Right lobe of liver (tissue), 4 donors: Measurements from ENCODE around the gene TMEM175.

Experiments
- POLR2A ChIP-seq: fragments of 450-650 bp; IDR thresholded peaks from one replicate; pipeline ENCODE4 v1.6.1; 2017; ENCODE audit warnings: antibody characterized with exemption, mild to moderate bottlenecking
- TF ChIP-seq, protein P1 (sequence below), 4 donors: fragments of 200-600 bp in 3 of 4; fragments of 450-650 bp in 1 of 4; IDR thresholded peaks; one replicate each; pipeline versions ENCODE4 v1.5.1 to v1.8.0; 2016 to 2022; ENCODE audit warnings: antibody characterized with exemption in 4 of 4, mild to moderate bottlenecking in 2 of 4
- donor health status: DM: no; HTN: no; CAD: no.
- donor health status: DM: no; HTN: no; CAD: no.
- donor health status: DM: no; HTN: yes; CAD: no.

- TF ChIP-seq, protein P1, sequence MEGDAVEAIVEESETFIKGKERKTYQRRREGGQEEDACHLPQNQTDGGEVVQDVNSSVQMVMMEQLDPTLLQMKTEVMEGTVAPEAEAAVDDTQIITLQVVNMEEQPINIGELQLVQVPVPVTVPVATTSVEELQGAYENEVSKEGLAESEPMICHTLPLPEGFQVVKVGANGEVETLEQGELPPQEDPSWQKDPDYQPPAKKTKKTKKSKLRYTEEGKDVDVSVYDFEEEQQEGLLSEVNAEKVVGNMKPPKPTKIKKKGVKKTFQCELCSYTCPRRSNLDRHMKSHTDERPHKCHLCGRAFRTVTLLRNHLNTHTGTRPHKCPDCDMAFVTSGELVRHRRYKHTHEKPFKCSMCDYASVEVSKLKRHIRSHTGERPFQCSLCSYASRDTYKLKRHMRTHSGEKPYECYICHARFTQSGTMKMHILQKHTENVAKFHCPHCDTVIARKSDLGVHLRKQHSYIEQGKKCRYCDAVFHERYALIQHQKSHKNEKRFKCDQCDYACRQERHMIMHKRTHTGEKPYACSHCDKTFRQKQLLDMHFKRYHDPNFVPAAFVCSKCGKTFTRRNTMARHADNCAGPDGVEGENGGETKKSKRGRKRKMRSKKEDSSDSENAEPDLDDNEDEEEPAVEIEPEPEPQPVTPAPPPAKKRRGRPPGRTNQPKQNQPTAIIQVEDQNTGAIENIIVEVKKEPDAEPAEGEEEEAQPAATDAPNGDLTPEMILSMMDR (IDR thresholded peaks at IDR 0.05) = no peak
- TF ChIP-seq POLR2A = no peak
These were observed 46.0 kb upstream of the TMEM175 start for GRCh38 chr4:886244-886643.
